ENCODE data around the gene FURIN. TPM values are rescaled to one million over a fixed set of nuclear protein-coding genes. Genes with fewer than 3 reads are reported as not detected.

Gene FURIN
- total and polyA plus RNA-seq, 2 of the 8 experiments (the other 6 are each of a cell fraction or from before 2014, with no cell fraction given): 15.8 to 32.1 TPM

GRCh38 chr15:90892498-90893174 lies 24.2 kb downstream of the FURIN start:
- Histone ChIP-seq H4K20me1 (replicated peaks in 1 of 2; ENCODE audit: control insufficient read depth in 1 of 2, insufficient read depth in 2 of 2, low read length in 2 of 2) (peaks cover 0 to 3% of the 10 kb centered on the region in 2 experiments), H3K23ac (ENCODE audit: insufficient read length) (no peak overlapping the region), H2BK20ac (ENCODE audit: low read length) (no peak overlapping the region), H2BK12ac (ENCODE audit: low read depth, low read length) (no peak overlapping the region; the same call in 1 of the 2 replicates), H3K14ac (ENCODE audit: insufficient read length) (no peak overlapping the region), H2AK5ac (ENCODE audit: low read depth, low read length) (no peak overlapping the region), H3K79me2 (ENCODE audit: control insufficient read depth in 1 of 2, insufficient read depth in 2 of 2, low read length in 2 of 2) (no peaks in the 10 kb centered on the region), H2BK120ac (replicated peaks; ENCODE audit: low read depth, low read length) (no peak overlapping the region), H2BK15ac (ENCODE audit: low read length) (no peak overlapping the region), H3K4me2 (ENCODE audit: insufficient read depth in 1 of 2, low read depth in 2 of 2, low read length in 2 of 2) (no peak overlapping the region), H3K36me3 (ENCODE audit: control insufficient read depth in 2 of 4, insufficient read depth in 4 of 4, low read length in 3 of 4) (peaks cover 0 to 2% (median 0%) of the 10 kb centered on the region in 4 experiments; a peak in 2 of 8 replicates), H3K9me3 (ENCODE audit: insufficient read depth in 2 of 2, low read depth in 1 of 2, low read length in 1 of 2) (no peaks in the 10 kb centered on the region), H3K23me2 (ENCODE audit: low read depth, low read length) (no peaks in the 10 kb centered on the region), H3K27me3 (replicated peaks in 1 of 4; ENCODE audit: control insufficient read depth in 3 of 4, extremely low read depth in 1 of 4, insufficient read depth in 3 of 4, low read length in 3 of 4) (no peaks in the 10 kb centered on the region), H3K56ac (replicated peaks; ENCODE audit: insufficient read length, low read depth, low read length) (no peak overlapping the region), H3K27ac (ENCODE audit: low read depth, low read length) (no peak overlapping the region), H3K4ac (replicated peaks; ENCODE audit: insufficient read length, low read depth, low read length) (no peak overlapping the region), H4K91ac (replicated peaks; ENCODE audit: insufficient read length, low read length) (no peak overlapping the region), H3K9ac (replicated peaks in 1 of 4; ENCODE audit: extremely low read depth in 1 of 4, low read depth in 3 of 4, low read length in 3 of 4) (no peak overlapping the region), H4K8ac (ENCODE audit: extremely low read depth, insufficient read depth, low read length) (peak overlapping the region; percentile 51; the same call in 1 of the 2 replicates), H3K4me3 (ENCODE audit: extremely low read depth in 1 of 4, insufficient read depth in 2 of 4, low read depth in 3 of 4, low read length in 4 of 4) (no peak overlapping the region), H3K18ac (ENCODE audit: extremely low read depth, low read length) (no peak overlapping the region), H3K4me1 (replicated peaks in 1 of 4; ENCODE audit: control insufficient read depth in 3 of 4, insufficient read depth in 4 of 4, low read length in 3 of 4) (peaks cover 0 to 2% (median 0%) of the 10 kb centered on the region in 4 experiments; a peak in 1 of 7 replicates), H2BK5ac (ENCODE audit: low read depth, low read length) (no peak overlapping the region), H3K79me1 (ENCODE audit: low read depth, low read length) (no peaks in the 10 kb centered on the region), H2AFZ (ENCODE audit: low read length) (no peak overlapping the region), H4K5ac (ENCODE audit: insufficient read length, low read depth, low read length) (no peak overlapping the region)
- ChIA-PET CTCF (ENCODE audit: partially characterized antibody) (interaction anchor here (0.6 to 6.0 kb wide), 7 partner anchors 11 to 124 kb away, joined by 3 to 42 read pairs (median 4); partner anchors contain the start of genes HDDC3, MAN2A2 and UNC45A), POLR2A (ENCODE audit: partially characterized antibody) (no interaction called here)
- FAIRE-seq (no peak), DNase-seq (ENCODE audit: low read depth in 1 of 2, low spot score in 2 of 2) (no peak)
- 96% methylated on average over 27 of the region's 29 CpGs; no CpG with 5 or more reads in 1 of the 2 experiments for WGBS, 2 experiments (ENCODE audit: extremely low coverage in 1 of 2, insufficient coverage in 1 of 2, insufficient read length in 1 of 2, insufficient replicate concordance in 2 of 2, low coverage in 1 of 2, low lambda C conversion rate in 2 of 2, missing lambda C conversion rate in 1 of 2)
- TF ChIP-seq POLR2A (IDR thresholded peaks at IDR 0.05; ENCODE audit: control extremely low read depth in 1 of 2, low read depth in 2 of 2, low read length in 2 of 2) (no peak), POLR2AphosphoS5 (IDR thresholded peaks at IDR 0.05; ENCODE audit: low read depth, low read length) (no peak), POU5F1 (IDR thresholded peaks at IDR 0.05; ENCODE audit: low read depth, low read length) (no peak), CTCF (IDR thresholded peaks at IDR 0.05; ENCODE audit: control extremely low read depth in 1 of 3, insufficient read depth in 1 of 3, low read depth in 1 of 3, low read length in 3 of 3) (no peak), SRF (IDR thresholded peaks at IDR 0.05; ENCODE audit: low read depth, low read length) (no peak), KDM5A (IDR thresholded peaks at IDR 0.05; ENCODE audit: low read length) (no peak), CBX5 (IDR thresholded peaks at IDR 0.05; ENCODE audit: low read depth, low read length) (no peak), KDM1A (IDR thresholded peaks at IDR 0.05; ENCODE audit: borderline replicate concordance, low read length) (no peak), SP4 (IDR thresholded peaks at IDR 0.05; ENCODE audit: low read length) (no peak)
- TF ChIP-seq, protein P1, sequence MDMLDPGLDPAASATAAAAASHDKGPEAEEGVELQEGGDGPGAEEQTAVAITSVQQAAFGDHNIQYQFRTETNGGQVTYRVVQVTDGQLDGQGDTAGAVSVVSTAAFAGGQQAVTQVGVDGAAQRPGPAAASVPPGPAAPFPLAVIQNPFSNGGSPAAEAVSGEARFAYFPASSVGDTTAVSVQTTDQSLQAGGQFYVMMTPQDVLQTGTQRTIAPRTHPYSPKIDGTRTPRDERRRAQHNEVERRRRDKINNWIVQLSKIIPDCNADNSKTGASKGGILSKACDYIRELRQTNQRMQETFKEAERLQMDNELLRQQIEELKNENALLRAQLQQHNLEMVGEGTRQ (IDR thresholded peaks at IDR 0.05; ENCODE audit: low read length): no peak

All from H1 (cell line).